Adipose tissue (tissue), 3 donors: ENCODE measurements around the gene PDZD8. TPM values are rescaled to one million over a fixed set of nuclear protein-coding genes. Genes with fewer than 3 reads are reported as not detected.

ENCODE experiments used
- H3K27ac ChIP-seq: one replicate; pipeline ENCODE4 v1.5.1; 2013; ENCODE audit warnings: low read depth, low read length
- WGBS, 3 donors: extraction: QIAGEN DNeasy Blood & Tissue Kit; methylation state at CpG; one replicate each; pipeline ENCODE4 v1.1.7; 2013; 5-methylcytosine and 5-hydroxymethylcytosine counted together
- polyA plus RNA-seq, 3 donors: library from polyadenylated mRNA; stranded (reverse); fragments of 200-250 nt; gene quantifications; one replicate each; pipeline ENCODE4 v1.2.3, GENCODE V29; 2013
- donor health status: healthy with polysubstance abuse.
- donor health status: Bipolar disorder and iron deficiency.
- donor health status: healthy.

PDZD8 gene
- polyA plus RNA-seq, 3 donors = 3.8 to 11.8 (median 9.5) TPM

GRCh38 chr10:117268258-117268657, 107.0 kb downstream of the PDZD8 start:
- 90 to 94% (median 92%) methylated on average over 4 of the region's 4 CpGs for WGBS, 3 donors
- no peak overlapping the region for H3K27ac ChIP-seq

DNA sequence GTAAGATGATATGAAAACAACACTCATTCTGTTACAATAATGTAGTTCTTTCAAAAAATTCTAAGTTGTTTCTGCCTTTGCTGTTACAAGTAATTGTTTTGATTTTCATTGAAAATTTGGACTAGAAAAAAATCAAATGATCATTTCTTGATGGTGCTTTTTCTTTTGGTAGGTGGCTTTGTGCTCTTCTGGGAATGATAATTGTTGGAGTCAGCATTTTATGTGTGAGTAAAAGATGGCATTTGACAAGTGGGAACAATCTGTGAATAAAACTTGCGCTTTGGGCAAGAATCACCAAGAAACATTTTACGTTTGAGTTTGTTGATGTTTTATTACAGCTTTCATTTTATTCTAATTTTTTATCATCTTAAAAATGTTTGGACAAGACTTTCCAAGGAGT, 108.4 kb downstream of the PDZD8 start:
- H3K27ac ChIP-seq = no peak overlapping the region
- WGBS, 3 donors = 72 to 91% (median 90%) methylated on average over 2 of the region's 2 CpGs

- no peak overlapping the region for H3K27ac ChIP-seq
- WGBS, 3 donors = 81 to 85% (median 84%) methylated on average over 9 of the region's 9 CpGs
These were observed 108.8 kb downstream of the PDZD8 start for GRCh38 chr10:117266400-117266799.

DNA sequence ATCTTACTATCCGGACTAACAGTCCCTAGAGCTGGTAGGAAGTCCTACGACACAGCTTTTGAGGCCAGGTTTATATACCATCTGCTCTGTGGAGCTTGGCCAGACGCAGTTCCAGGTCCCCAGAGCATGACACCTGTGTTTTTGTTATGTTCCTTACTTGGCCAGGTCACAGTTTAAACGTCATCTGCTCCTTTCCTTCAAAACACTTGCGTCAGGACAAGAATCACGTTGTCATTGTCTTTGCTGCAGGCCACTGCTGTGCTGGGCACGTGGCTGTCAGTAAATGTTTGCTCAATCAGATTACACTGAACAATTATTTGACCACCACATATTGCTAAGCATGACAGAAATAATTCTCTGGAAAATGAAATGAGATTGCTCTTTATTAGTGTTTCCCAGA, 110.5 kb downstream of the PDZD8 start:
- no peak overlapping the region for H3K27ac ChIP-seq
- WGBS, 3 donors = 40 to 70% (median 69%) methylated on average over 7 of the region's 7 CpGs

GRCh38 chr10:117262903-117263293, 112.3 kb downstream of the PDZD8 start:
- H3K27ac ChIP-seq = no peak overlapping the region
- 83 to 87% (median 84%) methylated on average over 7 of the region's 7 CpGs for WGBS, 3 donors

- no peak overlapping the region for H3K27ac ChIP-seq
- WGBS, 3 donors = 86 to 89% (median 87%) methylated on average over 10 of the region's 10 CpGs
These were observed 112.8 kb downstream of the PDZD8 start for GRCh38 chr10:117262291-117262902.

DNA sequence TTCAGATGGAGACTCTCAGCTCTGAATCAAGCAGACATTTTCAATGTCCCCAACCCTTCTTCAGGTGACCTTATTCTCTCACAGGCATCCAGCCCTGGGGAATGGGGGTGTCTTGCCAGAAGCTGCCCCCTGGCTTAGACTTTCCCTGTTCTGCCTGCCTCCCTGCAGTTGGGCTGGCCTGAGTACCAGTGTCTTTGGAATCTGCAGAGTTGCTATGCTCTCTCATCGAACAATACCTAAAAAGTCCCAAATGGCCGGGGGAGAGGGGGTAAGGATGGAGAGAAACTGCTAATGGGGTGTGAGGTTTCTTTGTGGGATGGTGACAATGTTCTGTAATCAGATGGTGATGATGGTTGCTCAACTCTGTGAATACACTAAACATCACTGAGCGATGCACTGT, 113.7 kb downstream of the PDZD8 start:
- no peak overlapping the region for H3K27ac ChIP-seq
- 79 to 90% (median 85%) methylated on average over 3 of the region's 3 CpGs for whole genome bisulfite sequencing, 3 donors

GRCh38 chr10:117260084-117260483, 115.2 kb downstream of the PDZD8 start:
- 38 to 64% (median 52%) methylated on average over 4 of the region's 4 CpGs for WGBS, 3 donors
- H3K27ac ChIP-seq = no peak overlapping the region

DNA sequence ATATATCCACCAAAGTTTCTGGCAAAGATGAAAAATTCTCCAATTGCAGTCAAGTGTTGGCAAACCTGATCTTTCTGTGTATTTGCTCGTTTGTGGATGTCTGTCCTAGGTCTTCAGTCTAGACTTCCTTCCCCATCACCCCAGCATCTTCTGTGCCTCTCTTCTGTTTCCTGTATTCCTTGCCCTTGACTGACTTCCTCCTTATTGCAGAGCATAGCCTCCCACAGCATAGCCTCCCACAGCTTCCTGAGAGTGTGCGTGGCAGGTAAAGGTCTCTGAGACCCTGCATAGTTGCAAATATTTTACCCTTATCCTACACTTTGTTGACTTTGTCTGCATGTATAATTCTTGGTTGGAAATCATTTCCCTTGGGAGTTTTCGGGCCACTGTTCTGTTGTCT, 116.0 kb downstream of the PDZD8 start:
- no peak overlapping the region for H3K27ac ChIP-seq
- 38 to 65% (median 42%) methylated on average over 3 of the region's 3 CpGs for WGBS, 3 donors

DNA sequence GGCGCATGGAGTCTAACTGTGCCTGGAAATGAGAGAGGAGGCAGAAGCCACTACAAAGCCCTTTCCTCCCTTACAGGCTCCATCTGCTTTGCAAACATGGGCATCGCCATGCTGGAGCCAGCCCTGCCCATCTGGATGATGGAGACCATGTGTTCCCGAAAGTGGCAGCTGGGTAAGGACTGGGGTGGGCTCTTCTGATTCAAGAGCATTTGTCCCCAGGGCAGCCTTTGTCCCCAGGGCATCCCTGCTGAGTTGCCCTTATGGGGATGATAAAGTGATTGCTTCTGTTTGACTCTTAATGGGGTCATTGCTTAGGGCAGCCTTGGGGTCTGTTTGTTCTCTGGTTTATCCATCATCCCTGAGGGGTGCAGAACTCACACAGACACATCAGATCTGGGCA, 117.5 kb downstream of the PDZD8 start:
- 85 to 86% (median 86%) methylated on average over 3 of the region's 3 CpGs for WGBS, 3 donors

DNA sequence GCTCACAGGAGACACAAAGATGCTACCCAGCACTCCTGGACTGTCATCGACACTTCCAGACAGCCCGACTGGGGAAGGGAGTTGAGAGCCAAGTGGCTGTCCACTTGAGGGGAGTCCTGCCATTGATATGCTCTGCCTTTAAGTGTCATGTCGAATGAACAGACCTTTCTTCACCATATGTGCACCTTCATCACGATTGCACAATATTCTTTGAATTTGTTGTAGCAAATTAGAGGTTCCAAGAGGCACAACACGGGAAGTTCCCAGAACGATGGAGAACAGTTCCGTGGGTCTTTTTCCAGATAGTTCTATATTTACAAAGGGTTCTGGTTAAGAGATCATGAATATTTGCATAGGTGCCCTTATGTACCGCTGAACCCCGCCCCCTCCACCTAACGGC, 118.3 kb downstream of the PDZD8 start:
- H3K27ac ChIP-seq = no peak overlapping the region
- WGBS, 3 donors = 69 to 77% (median 76%) methylated on average over 10 of the region's 10 CpGs

More for the DNA sequence above, 117.5 kb downstream of the PDZD8 start:
- no peak overlapping the region for H3K27ac ChIP-seq

- no peak overlapping the region for H3K27ac ChIP-seq
- WGBS, 3 donors = 87 to 93% (median 93%) methylated on average over 9 of the region's 9 CpGs
These were observed 119.3 kb downstream of the PDZD8 start for GRCh38 chr10:117255835-117256460.

DNA sequence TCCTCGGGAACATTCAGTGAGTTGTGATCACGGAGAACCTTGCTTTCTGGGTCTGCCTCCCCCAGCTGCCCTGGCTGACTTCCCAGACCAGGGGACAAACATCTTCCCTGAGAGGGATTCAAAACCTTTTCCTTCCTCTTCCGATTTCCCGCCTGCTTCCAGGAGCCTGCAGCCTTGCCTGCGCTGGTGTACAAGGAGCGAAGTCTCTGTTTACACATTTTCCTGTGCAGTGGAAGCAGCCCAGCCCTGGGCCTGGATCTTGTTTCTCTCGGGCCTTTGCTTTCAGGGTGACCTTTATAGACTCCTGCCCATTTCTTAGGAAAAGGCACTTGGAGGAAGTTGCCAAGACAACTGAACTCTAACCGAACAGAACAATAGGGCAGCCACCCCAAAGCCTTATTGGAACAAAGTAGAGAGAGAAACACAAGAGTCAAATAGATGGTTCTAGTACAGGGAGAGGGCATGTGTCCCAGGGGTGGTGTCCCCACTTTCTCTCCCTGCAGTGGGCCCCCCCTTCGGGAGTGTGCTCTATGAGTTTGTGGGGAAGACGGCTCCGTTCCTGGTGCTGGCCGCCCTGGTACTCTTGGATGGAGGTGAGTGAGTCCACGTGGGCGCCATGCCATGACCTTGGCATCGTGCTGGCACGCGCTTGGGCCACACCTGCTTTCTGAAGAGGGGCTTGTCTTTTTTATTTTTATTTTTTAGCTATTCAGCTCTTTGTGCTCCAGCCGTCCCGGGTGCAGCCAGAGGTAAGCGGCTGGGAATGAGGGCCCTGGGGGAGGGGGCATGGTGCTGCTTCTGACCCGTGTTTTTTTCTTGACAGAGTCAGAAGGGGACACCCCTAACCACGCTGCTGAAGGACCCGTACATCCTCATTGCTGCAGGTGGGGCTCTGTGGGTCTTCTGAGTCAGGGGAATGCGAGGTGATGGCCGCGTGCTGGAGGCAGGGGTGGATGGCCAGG, 120.2 kb downstream of the PDZD8 start:
- no peak overlapping the region for H3K27ac ChIP-seq
- WGBS, 3 donors = 79 to 83% (median 81%) methylated on average over 26 of the region's 26 CpGs

- 72 to 79% (median 73%) methylated on average over 9 of the region's 9 CpGs for WGBS, 3 donors
These were observed 120.9 kb downstream of the PDZD8 start for GRCh38 chr10:117254338-117254737.

DNA sequence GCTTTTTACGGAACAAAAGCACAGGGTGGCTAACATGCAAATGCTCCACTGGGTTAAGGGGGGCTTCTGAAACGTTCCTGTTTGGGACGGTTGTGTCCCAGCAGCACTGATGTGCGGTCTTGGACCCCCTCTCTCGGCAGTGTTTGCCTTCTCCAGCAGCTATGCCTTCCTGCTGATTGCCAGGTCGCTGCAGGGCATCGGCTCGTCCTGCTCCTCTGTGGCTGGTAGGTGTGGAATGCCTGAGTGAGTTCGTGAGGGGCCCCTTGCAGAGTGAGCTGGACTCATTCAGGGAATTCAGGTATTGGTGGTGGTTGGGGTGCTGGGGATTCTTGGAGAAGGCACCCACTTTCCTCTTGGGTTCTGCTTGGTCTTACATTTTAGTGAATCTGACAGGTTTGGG, 121.3 kb downstream of the PDZD8 start:
- H3K27ac ChIP-seq = no peak overlapping the region
- WGBS, 3 donors = 65 to 84% (median 81%) methylated on average over 9 of the region's 9 CpGs

More at GRCh38 chr10:117254338-117254737, 120.9 kb downstream of the PDZD8 start:
- no peak overlapping the region for H3K27ac ChIP-seq

GRCh38 chr10:117250411-117250810, 124.8 kb downstream of the PDZD8 start:
- no peak overlapping the region for H3K27ac ChIP-seq
- WGBS, 3 donors = 54 to 70% (median 55%) methylated on average over 7 of the region's 7 CpGs

DNA sequence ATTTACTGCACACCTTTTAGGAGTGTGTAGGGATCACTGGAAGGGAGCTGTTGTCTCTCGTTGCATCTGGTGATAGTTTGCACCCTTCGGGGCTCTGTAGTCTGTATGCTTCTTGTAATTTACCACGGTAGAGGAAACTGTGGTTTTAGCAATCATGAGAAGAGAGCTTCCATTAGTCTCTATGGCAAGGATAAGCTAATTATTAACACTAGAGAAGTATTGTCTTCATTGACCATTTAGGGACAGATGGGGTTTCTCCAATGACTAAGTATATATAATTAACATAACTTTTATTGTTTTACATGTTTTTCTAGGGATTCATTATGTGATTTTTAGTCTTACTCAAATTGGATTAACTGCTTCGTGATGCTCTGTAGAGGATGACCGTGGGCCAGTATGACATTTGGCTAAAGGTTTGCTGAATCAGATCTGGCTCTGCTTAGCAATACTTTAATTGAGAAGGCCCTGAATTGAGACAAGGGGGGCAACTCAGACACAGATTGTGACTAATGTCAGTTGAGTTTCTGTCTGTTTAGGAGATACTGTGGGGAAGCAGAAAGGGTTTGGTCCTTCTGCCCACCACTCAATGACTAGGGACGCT, 125.6 kb downstream of the PDZD8 start:
- WGBS, 3 donors = 51 to 73% (median 69%) methylated on average over 6 of the region's 6 CpGs

GRCh38 chr10:117248750-117249465, 126.3 kb downstream of the PDZD8 start:
- no peak overlapping the region for H3K27ac ChIP-seq
- 34 to 44% (median 35%) methylated on average over 10 of the region's 10 CpGs for WGBS, 3 donors

More for the DNA sequence above, 125.6 kb downstream of the PDZD8 start:
- no peak overlapping the region for H3K27ac ChIP-seq
